Endothelial cell (in vitro differentiated cells): ENCODE results near the gene TENM4. TPM values are rescaled to one million over a fixed set of nuclear protein-coding genes. Genes with fewer than 3 reads are reported as not detected.

ENCODE experiments used
- DNase-seq: peaks from one replicate; pipeline ENCODE4 v3.0.0; 2021; ENCODE audit warnings: low spot score
- H3K27ac Mint-ChIP-seq: one replicate; pipeline ENCODE4 v1.8.0; 2021; ENCODE audit warnings: mixed read lengths, inconsistent platforms; ENCODE audit not compliant: unreplicated experiment
- H3K27me3 Mint-ChIP-seq: one replicate; pipeline ENCODE4 v1.8.0; 2021; ENCODE audit warnings: mild to moderate bottlenecking, moderate library complexity, mixed read lengths, inconsistent platforms; ENCODE audit not compliant: unreplicated experiment
- H3K36me3 Mint-ChIP-seq: one replicate; pipeline ENCODE4 v1.8.0; 2021; ENCODE audit warnings: mild to moderate bottlenecking, low read depth, mixed read lengths, inconsistent platforms; ENCODE audit not compliant: unreplicated experiment
- H3K4me1 Mint-ChIP-seq: one replicate; pipeline ENCODE4 v1.8.0; 2021; ENCODE audit warnings: mild to moderate bottlenecking, mixed read lengths, inconsistent platforms; ENCODE audit not compliant: unreplicated experiment
- H3K4me3 Mint-ChIP-seq: one replicate; pipeline ENCODE4 v1.8.0; 2021; ENCODE audit warnings: mild to moderate bottlenecking, mixed read lengths, inconsistent platforms; ENCODE audit not compliant: unreplicated experiment
- H3K9me3 Mint-ChIP-seq: one replicate; pipeline ENCODE4 v1.8.0; 2021; ENCODE audit warnings: mixed read lengths, inconsistent platforms; ENCODE audit not compliant: unreplicated experiment
- CTCF ChIP-seq: fragments of 200-600 bp; sonication (generic); IDR thresholded peaks from one replicate; pipeline ENCODE4 v1.5.0; 2021; ENCODE audit warnings: antibody characterized with exemption; ENCODE audit not compliant: unreplicated experiment
- total RNA-seq: library from RNA; stranded (reverse); fragmentation: NEBNext Ultra II Directional; extraction: Animal tissue kit (Norgen Biotek cat#: 25700); gene quantifications from one replicate; pipeline ENCODE4 v1.2.1, GENCODE V29; 2021; ENCODE audit not compliant: unreplicated experiment

Gene TENM4
- total RNA-seq, 1 donor from 2014 or later = 1.8 TPM

- Mint-ChIP-seq H3K27ac (no peak overlapping the region), H3K4me3 (no peak overlapping the region), H3K27me3 (peaks cover 3% of the 10 kb centered on the region), H3K36me3 (no peaks in the 10 kb centered on the region), H3K4me1 (no peaks in the 10 kb centered on the region), H3K9me3 (no peaks in the 10 kb centered on the region)
- no peak for TF ChIP-seq CTCF
- DNase-seq = no peak
Observed at GRCh38 chr11:78708388-78708787, 732.4 kb downstream of the TENM4 start.

- peaks cover 3% of the 10 kb centered on the region for H3K27me3 Mint-ChIP-seq
- H3K9me3 Mint-ChIP-seq = no peaks in the 10 kb centered on the region
- TF ChIP-seq CTCF = no peak
- DNase-seq = no peak
- no peak overlapping the region for H3K4me3 Mint-ChIP-seq
- no peaks in the 10 kb centered on the region for H3K36me3 Mint-ChIP-seq
- H3K4me1 Mint-ChIP-seq = no peaks in the 10 kb centered on the region
- no peak overlapping the region for H3K27ac Mint-ChIP-seq
Observed at GRCh38 chr11:78706551-78706950, 734.3 kb downstream of the TENM4 start.

- H3K27ac Mint-ChIP-seq = no peak overlapping the region
- H3K4me3 Mint-ChIP-seq = no peak overlapping the region
- DNase-seq = no peak
- H3K36me3 Mint-ChIP-seq = no peaks in the 10 kb centered on the region
- TF ChIP-seq CTCF = no peak
- peaks cover 2% of the 10 kb centered on the region for H3K27me3 Mint-ChIP-seq
- no peaks in the 10 kb centered on the region for H3K9me3 Mint-ChIP-seq
- no peaks in the 10 kb centered on the region for H3K4me1 Mint-ChIP-seq
Observed at GRCh38 chr11:78704811-78705210, 736.0 kb downstream of the TENM4 start.

GRCh38 chr11:78699609-78700135, 741.2 kb downstream of the TENM4 start:
- no peak for DNase-seq
- Mint-ChIP-seq H3K27ac (no peak overlapping the region), H3K4me3 (no peak overlapping the region), H3K27me3 (no peaks in the 10 kb centered on the region), H3K36me3 (no peaks in the 10 kb centered on the region), H3K9me3 (no peaks in the 10 kb centered on the region), H3K4me1 (no peaks in the 10 kb centered on the region)
- TF ChIP-seq CTCF = no peak

GRCh38 chr11:78698612-78699011, 742.2 kb downstream of the TENM4 start:
- no peaks in the 10 kb centered on the region for H3K9me3 Mint-ChIP-seq
- no peaks in the 10 kb centered on the region for H3K27me3 Mint-ChIP-seq
- no peaks in the 10 kb centered on the region for H3K36me3 Mint-ChIP-seq
- no peaks in the 10 kb centered on the region for H3K4me1 Mint-ChIP-seq
- TF ChIP-seq CTCF = no peak
- DNase-seq = no peak
- H3K27ac Mint-ChIP-seq = no peak overlapping the region
- no peak overlapping the region for H3K4me3 Mint-ChIP-seq
